Gastrocnemius medialis (tissue), 4 donors: ENCODE results near the gene SLC6A19. TPM values are rescaled to one million over a fixed set of nuclear protein-coding genes. Genes with fewer than 3 reads are reported as not detected.

Experiments
- ATAC-seq, 2 donors: fragments of 150-250 bp; one replicate each; pipeline ENCODE4 v1.9.1; 2016
- DNase-seq, 2 donors: peaks; one replicate each; pipeline ENCODE4 v3.0.0-alpha.2; 2019
- H3K27ac ChIP-seq, 4 donors: fragments of 200-600 bp; sonication (generic); 1 replicate in 1 of 4; 2 replicates in 3 of 4; pipeline ENCODE4 v1.5.1; 2016 to 2018; ENCODE audit warnings: mild to moderate bottlenecking in 2 of 4, moderate library complexity in 1 of 4
- H3K27me3 ChIP-seq, 3 donors: fragments of 200-600 bp; sonication (generic) in 2 of 3; 1 replicate in 1 of 3; 2 replicates in 2 of 3; pipeline versions ENCODE4 v1.5.1 to v1.6.0; 2016 to 2019; ENCODE audit warnings: mild to moderate bottlenecking in 1 of 3, moderate library complexity in 1 of 3
- H3K36me3 ChIP-seq, 2 donors: fragments of 200-600 bp; sonication (generic) in 1 of 2; one replicate each; pipeline ENCODE4 v1.5.1; 2017 to 2018
- H3K4me1 ChIP-seq, 2 donors: fragments of 200-600 bp; sonication (generic) in 1 of 2; one replicate each; pipeline ENCODE4 v1.5.1; 2016 to 2017; ENCODE audit warnings: mild to moderate bottlenecking in 2 of 2
- H3K4me3 ChIP-seq, 4 donors: fragments of 200-600 bp; sonication (generic) in 3 of 4; 1 replicate in 1 of 4; 2 replicates in 3 of 4; pipeline ENCODE4 v1.5.1; 2016 to 2019; ENCODE audit warnings: mild to moderate bottlenecking in 2 of 4
- H3K9me3 ChIP-seq, 3 donors: fragments of 200-600 bp; sonication (generic) in 2 of 3; 1 replicate in 1 of 3; 2 replicates in 2 of 3; pipeline ENCODE4 v1.5.1; 2016 to 2019
- POLR2A ChIP-seq, 2 donors: fragments of 450-650 bp; IDR thresholded peaks; one replicate each; pipeline ENCODE4 v1.6.1; 2017; ENCODE audit warnings: antibody characterized with exemption in 2 of 2, mild to moderate bottlenecking in 2 of 2, moderate library complexity in 2 of 2
- in situ Hi-C, 4 donors: fragments of 200-750 bp; cut with MboI; loops; one replicate each; pipeline versions ENCODE4 v1.15.0 to v1.8.0; 2017; ENCODE audit warnings: low sequenced_read_pairs in 4 of 4
- intact Hi-C: fragments of 100-400 bp; cut with DNase I; formaldehyde crosslinking; loops from one replicate; pipeline ENCODE4 v1.15.1; 2023; ENCODE audit warnings: low total_unique reads
- total RNA-seq, 4 donors: library from RNA; depleted of rRNA; stranded (reverse); fragments of >200 nt; gene quantifications; one replicate each; pipeline versions ENCODE4 v1.1.0 to v1.2.3, GENCODE V29; 2016
- TF ChIP-seq, protein P1 (sequence below), 5 experiments: fragments of 450-650 bp in 3 of 5; fragments of 200-600 bp in 2 of 5; sonication (generic) in 2 of 5; IDR thresholded peaks in 4 of 5; conservative IDR thresholded peaks in 1 of 5; 1 replicate in 4 of 5; 2 replicates in 1 of 5; pipeline ENCODE4 v1.5.1; 2016 to 2019; ENCODE audit warnings: antibody characterized with exemption in 5 of 5, mild to moderate bottlenecking in 3 of 5, moderate library complexity in 3 of 5

The SLC6A19 gene
- total RNA-seq, 4 donors from 2014 or later = 0.05 TPM; not detected in 3

- Histone ChIP-seq H3K4me3 (no peak overlapping the region), H3K36me3 (no peaks in the 10 kb centered on the region), H3K4me1 (no peaks in the 10 kb centered on the region), H3K27ac (no peak overlapping the region), H3K9me3 (no peaks in the 10 kb centered on the region), H3K27me3 (no peaks in the 10 kb centered on the region)
- in situ Hi-C loops = no loop called here
- no peak for ATAC-seq
- intact Hi-C loops = loop anchor here (10.0 kb wide), 1 partner anchor 250 kb away; no protein-coding TSS in a partner anchor
- no peak for DNase-seq
- TF ChIP-seq, protein P1, sequence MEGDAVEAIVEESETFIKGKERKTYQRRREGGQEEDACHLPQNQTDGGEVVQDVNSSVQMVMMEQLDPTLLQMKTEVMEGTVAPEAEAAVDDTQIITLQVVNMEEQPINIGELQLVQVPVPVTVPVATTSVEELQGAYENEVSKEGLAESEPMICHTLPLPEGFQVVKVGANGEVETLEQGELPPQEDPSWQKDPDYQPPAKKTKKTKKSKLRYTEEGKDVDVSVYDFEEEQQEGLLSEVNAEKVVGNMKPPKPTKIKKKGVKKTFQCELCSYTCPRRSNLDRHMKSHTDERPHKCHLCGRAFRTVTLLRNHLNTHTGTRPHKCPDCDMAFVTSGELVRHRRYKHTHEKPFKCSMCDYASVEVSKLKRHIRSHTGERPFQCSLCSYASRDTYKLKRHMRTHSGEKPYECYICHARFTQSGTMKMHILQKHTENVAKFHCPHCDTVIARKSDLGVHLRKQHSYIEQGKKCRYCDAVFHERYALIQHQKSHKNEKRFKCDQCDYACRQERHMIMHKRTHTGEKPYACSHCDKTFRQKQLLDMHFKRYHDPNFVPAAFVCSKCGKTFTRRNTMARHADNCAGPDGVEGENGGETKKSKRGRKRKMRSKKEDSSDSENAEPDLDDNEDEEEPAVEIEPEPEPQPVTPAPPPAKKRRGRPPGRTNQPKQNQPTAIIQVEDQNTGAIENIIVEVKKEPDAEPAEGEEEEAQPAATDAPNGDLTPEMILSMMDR (IDR thresholded peaks at IDR 0.05 in 4 of 5, conservative IDR thresholded peaks at IDR 0.05 in 1 of 5) = no peak
- TF ChIP-seq POLR2A (IDR thresholded peaks at IDR 0.05) = no peak
Measured at GRCh38 chr5:1175015-1175414, 26.4 kb upstream of the SLC6A19 start.

GRCh38 chr5:1175801-1176472 is 25.5 kb upstream of the SLC6A19 start:
- Histone ChIP-seq H3K9me3 (no peaks in the 10 kb centered on the region), H3K4me1 (no peaks in the 10 kb centered on the region), H3K4me3 (no peak overlapping the region), H3K27ac (no peak overlapping the region), H3K36me3 (no peaks in the 10 kb centered on the region), H3K27me3 (no peaks in the 10 kb centered on the region)
- DNase-seq (no peak), ATAC-seq (no peak)
- intact Hi-C loops (loop anchor here (10.0 kb wide), 1 partner anchor 251 kb away; no protein-coding TSS in a partner anchor), in situ Hi-C loops (no loop called here)
- TF ChIP-seq POLR2A (IDR thresholded peaks at IDR 0.05) = no peak
- TF ChIP-seq, protein P1 (IDR thresholded peaks at IDR 0.05 in 4 of 5, conservative IDR thresholded peaks at IDR 0.05 in 1 of 5) = no peak

GRCh38 chr5:1176473-1177391 is 24.7 kb upstream of the SLC6A19 start:
- Histone ChIP-seq H3K9me3 (no peaks in the 10 kb centered on the region), H3K27me3 (no peaks in the 10 kb centered on the region), H3K36me3 (no peaks in the 10 kb centered on the region), H3K27ac (no peak overlapping the region), H3K4me3 (no peak overlapping the region), H3K4me1 (no peaks in the 10 kb centered on the region)
- DNase-seq (no peak), ATAC-seq (no peak)
- in situ Hi-C loops (no loop called here), intact Hi-C loops (loop anchor here (10.0 kb wide), 1 partner anchor 252 kb away; no protein-coding TSS in a partner anchor)
- no peak for TF ChIP-seq POLR2A (IDR thresholded peaks at IDR 0.05)
- TF ChIP-seq, protein P1 (IDR thresholded peaks at IDR 0.05 in 4 of 5, conservative IDR thresholded peaks at IDR 0.05 in 1 of 5) = no peak

- intact Hi-C loops (loop anchor here (10.0 kb wide), 1 partner anchor 253 kb away; no protein-coding TSS in a partner anchor), in situ Hi-C loops (no loop called here)
- Histone ChIP-seq H3K4me1 (no peaks in the 10 kb centered on the region), H3K27me3 (no peaks in the 10 kb centered on the region), H3K36me3 (no peaks in the 10 kb centered on the region), H3K27ac (no peak overlapping the region), H3K4me3 (no peak overlapping the region), H3K9me3 (no peaks in the 10 kb centered on the region)
- no peak for TF ChIP-seq POLR2A (IDR thresholded peaks at IDR 0.05)
- TF ChIP-seq, protein P1 (IDR thresholded peaks at IDR 0.05 in 4 of 5, conservative IDR thresholded peaks at IDR 0.05 in 1 of 5) = no peak
- DNase-seq (no peak), ATAC-seq (no peak)
Measured at GRCh38 chr5:1177826-1178528, 23.4 kb upstream of the SLC6A19 start.
